Endothelial cell of umbilical vein (primary cell): ENCODE data around the gene ZBTB6. TPM values are rescaled to one million over a fixed set of nuclear protein-coding genes. Genes with fewer than 3 reads are reported as not detected.

Experiments used
- BruUV-seq: library from RNA; stranded (reverse); fragments of 400-500 nt; replicated peaks from 2 replicates; lab custom pipeline; 2021; lab: Mats Ljungman, UMichigan
- CTCF ChIA-PET: fragments of 300-600, 350-600 bp; sonication (Branson Sonifier 250); formaldehyde crosslinking; loops from one replicate; lab custom pipeline; 2021; ENCODE audit warnings: antibody characterized with exemption, inconsistent platforms; lab: Charles Lee
- POLR2A ChIA-PET: fragments of 300-600, 350-600 bp; sonication (Branson Sonifier 250); formaldehyde crosslinking; loops from one replicate; lab custom pipeline; 2021; ENCODE audit warnings: antibody characterized with exemption, inconsistent platforms; lab: Charles Lee
- DNase-seq: peaks from one replicate; pipeline ENCODE4 v3.0.0-alpha.2; 2011; ENCODE audit warnings: low read depth, low spot score
- FAIRE-seq: peaks from 2 replicates; lab custom pipeline; 2011; peaks lifted over from hg19 to GRCh38; lab: Jason Lieb, UNC
- H2AFZ ChIP-seq: 2 replicates; pipeline ENCODE4 v1.6.0; 2012; ENCODE audit warnings: low read depth, low read length, control low read depth, inconsistent platforms
- H3K27ac ChIP-seq: 2 replicates; pipeline ENCODE4 v1.5.1; 2011; ENCODE audit warnings: low read depth, mild to moderate bottlenecking, control low read depth, low read length, moderate library complexity; ENCODE audit not compliant: insufficient read depth
- H3K27me3 ChIP-seq, 2 experiments: 2 replicates each; pipeline versions ENCODE4 v1.6.0 to v1.6.1; 2011; ENCODE audit warnings: low read length in 2 of 2, mixed read lengths in 1 of 2; ENCODE audit not compliant: control insufficient read depth in 2 of 2, insufficient read depth in 2 of 2
- H3K36me3 ChIP-seq, 2 experiments: 2 replicates in 1 of 2; 3 replicates in 1 of 2; pipeline ENCODE4 v1.5.1; 2011; ENCODE audit warnings: low read length in 2 of 2, mild to moderate bottlenecking in 1 of 2, moderate library complexity in 1 of 2; ENCODE audit not compliant: control insufficient read depth in 2 of 2, insufficient read depth in 2 of 2; ENCODE audit errors: extremely low read depth in 1 of 2
- H3K4me1 ChIP-seq: 3 replicates; pipeline ENCODE4 v1.5.1; 2011; ENCODE audit warnings: mild to moderate bottlenecking, low read length; ENCODE audit not compliant: control insufficient read depth, insufficient read depth; ENCODE audit errors: extremely low read depth
- H3K4me2 ChIP-seq: 2 replicates; pipeline ENCODE4 v1.6.1; 2011; ENCODE audit warnings: low read length, control low read depth, mixed read lengths; ENCODE audit not compliant: insufficient read depth
- H3K4me3 ChIP-seq, 3 experiments: fragments of 200-600 bp in 1 of 3; sonication (generic), shearing (Covaris generic) in 1 of 3; replicated peaks in 1 of 3; 2 replicates each; pipeline ENCODE4 v1.5.1; 2011 to 2016; ENCODE audit warnings: control low read depth in 3 of 3, low read length in 3 of 3, mild to moderate bottlenecking in 2 of 3, inconsistent platforms in 1 of 3, low read depth in 1 of 3, moderate library complexity in 1 of 3; ENCODE audit not compliant: insufficient read depth in 1 of 3
- H3K79me2 ChIP-seq: 2 replicates; pipeline ENCODE4 v1.6.0; 2012; ENCODE audit warnings: low read length, inconsistent platforms; ENCODE audit not compliant: control insufficient read depth, insufficient read depth
- H3K9ac ChIP-seq: replicated peaks from 2 replicates; pipeline ENCODE3; 2011; ENCODE audit warnings: low read length, control low read depth; ENCODE audit not compliant: insufficient read depth; ENCODE audit errors: extremely low read depth
- H3K9me1 ChIP-seq: replicated peaks from 3 replicates; pipeline ENCODE4 v1.6.0; 2011; ENCODE audit warnings: mild to moderate bottlenecking, low read length; ENCODE audit not compliant: control insufficient read depth, insufficient read depth; ENCODE audit errors: extremely low read depth
- H3K9me3 ChIP-seq: replicated peaks from 2 replicates; pipeline ENCODE4 v1.5.1; 2012; ENCODE audit warnings: low read length, inconsistent platforms; ENCODE audit not compliant: control insufficient read depth, insufficient read depth
- H4K20me1 ChIP-seq: replicated peaks from 2 replicates; pipeline ENCODE3; 2011; ENCODE audit warnings: mild to moderate bottlenecking, low read length; ENCODE audit not compliant: control insufficient read depth, insufficient read depth; ENCODE audit errors: extremely low read depth
- EZH2 ChIP-seq: IDR thresholded peaks from 2 replicates; pipeline ENCODE4 v1.6.1; 2012; ENCODE audit warnings: borderline replicate concordance, low read depth, mild to moderate bottlenecking, moderate library complexity, low read length, inconsistent platforms; ENCODE audit not compliant: severe bottlenecking
- FOS ChIP-seq: IDR thresholded peaks from 2 replicates; pipeline ENCODE4 v1.6.1; 2011; ENCODE audit warnings: mild to moderate bottlenecking, low read length, moderate library complexity, borderline replicate concordance; ENCODE audit not compliant: insufficient read depth
- GATA2 ChIP-seq: IDR thresholded peaks from 2 replicates; pipeline ENCODE4 v1.7.0; 2011; ENCODE audit warnings: low read depth, mild to moderate bottlenecking, moderate library complexity, mixed read lengths, low read length; ENCODE audit not compliant: insufficient read length, insufficient read depth
- JUN ChIP-seq: IDR thresholded peaks from 2 replicates; pipeline ENCODE4 v1.6.1; 2011; ENCODE audit warnings: borderline replicate concordance, low read depth; ENCODE audit not compliant: insufficient read length, insufficient read depth
- MYC ChIP-seq: IDR thresholded peaks from one replicate; pipeline ENCODE4 v1.6.1; 2011; ENCODE audit warnings: mild to moderate bottlenecking, low read depth, low read length
- POLR2A ChIP-seq: IDR thresholded peaks from 2 replicates; pipeline ENCODE4 v1.6.1; 2012; ENCODE audit warnings: low read depth, mild to moderate bottlenecking, control low read depth, low read length
- POLR2AphosphoS5 ChIP-seq: IDR thresholded peaks from 2 replicates; pipeline ENCODE4 v1.6.1; 2012; ENCODE audit warnings: low read depth, mild to moderate bottlenecking, control low read depth, low read length, moderate library complexity; ENCODE audit not compliant: insufficient read depth
- dilution Hi-C: fragments of 300-500 bp; cut with MboI; formaldehyde crosslinking; loops from one replicate; pipeline ENCODE4 v1.15.0; 2019; ENCODE audit warnings: low sequenced_read_pairs; ENCODE audit not compliant: extremely low pct_ligation_motif_present
- intact Hi-C: fragments of 100-400 bp; cut with micrococcal nuclease; formaldehyde crosslinking; loops from one replicate; pipeline ENCODE4 v1.10.0; 2022
- polyA plus RNA-seq, 4 experiments: library from polyadenylated mRNA; depleted of rRNA in 3 of 4; stranded (reverse) in 3 of 4; unstranded in 1 of 4; fragments of >200 nt; gene quantifications; 2 replicates each; pipeline versions ENCODE4 v1.2.1 to v1.2.3, GENCODE V29; 2011 to 2012; ENCODE audit warnings: missing spikeins in 1 of 4
- total RNA-seq: library from RNA; stranded (reverse); gene quantifications from 2 replicates; pipeline ENCODE4 v1.2.3, GENCODE V29; 2021
- TF ChIP-seq, protein P1 (sequence below), 2 donors: IDR thresholded peaks; 1 replicate in 1 of 2; 2 replicates in 1 of 2; pipeline ENCODE4 v1.5.1; 2011; ENCODE audit warnings: low read length in 2 of 2, mild to moderate bottlenecking in 2 of 2, moderate library complexity in 2 of 2, control low read depth in 1 of 2, inconsistent platforms in 1 of 2, low read depth in 1 of 2; ENCODE audit not compliant: insufficient read depth in 1 of 2; ENCODE audit errors: extremely low read depth in 1 of 2
- TF ChIP-seq, protein P2 (sequence below): IDR thresholded peaks from 2 replicates; pipeline ENCODE4 v1.6.1; 2011; ENCODE audit not compliant: insufficient read depth, insufficient read length

The ZBTB6 gene
- total and polyA plus RNA-seq, 2 donors (not counting 3 experiments of a cell fraction or from before 2014, with no cell fraction given): 1.6 to 5.5 TPM

DNA sequence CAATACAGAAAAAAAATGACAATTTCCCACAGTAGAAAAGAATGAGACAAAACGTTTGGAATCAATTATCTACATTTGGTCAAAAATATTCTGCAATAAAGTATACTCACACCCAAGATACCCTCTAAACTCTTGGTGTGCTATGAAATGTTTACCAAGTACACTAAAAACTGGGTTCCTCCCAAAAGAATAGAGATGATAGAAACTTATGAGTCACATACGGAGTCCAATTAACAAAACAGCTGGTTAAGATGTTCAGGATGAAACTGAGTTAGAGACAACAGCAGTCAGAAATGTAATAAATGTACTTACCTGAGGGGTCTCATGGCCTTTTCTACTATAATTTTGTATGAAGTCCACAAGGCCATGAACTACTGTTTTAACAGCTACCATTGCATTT is 33.7 kb downstream of the ZBTB6 start:
- no peak for FAIRE-seq
- TF ChIP-seq POLR2A (no peak), MYC (no peak), EZH2 (no peak), GATA2 (no peak), POLR2AphosphoS5 (no peak), FOS (no peak), JUN (no peak)
- TF ChIP-seq, protein P1, sequence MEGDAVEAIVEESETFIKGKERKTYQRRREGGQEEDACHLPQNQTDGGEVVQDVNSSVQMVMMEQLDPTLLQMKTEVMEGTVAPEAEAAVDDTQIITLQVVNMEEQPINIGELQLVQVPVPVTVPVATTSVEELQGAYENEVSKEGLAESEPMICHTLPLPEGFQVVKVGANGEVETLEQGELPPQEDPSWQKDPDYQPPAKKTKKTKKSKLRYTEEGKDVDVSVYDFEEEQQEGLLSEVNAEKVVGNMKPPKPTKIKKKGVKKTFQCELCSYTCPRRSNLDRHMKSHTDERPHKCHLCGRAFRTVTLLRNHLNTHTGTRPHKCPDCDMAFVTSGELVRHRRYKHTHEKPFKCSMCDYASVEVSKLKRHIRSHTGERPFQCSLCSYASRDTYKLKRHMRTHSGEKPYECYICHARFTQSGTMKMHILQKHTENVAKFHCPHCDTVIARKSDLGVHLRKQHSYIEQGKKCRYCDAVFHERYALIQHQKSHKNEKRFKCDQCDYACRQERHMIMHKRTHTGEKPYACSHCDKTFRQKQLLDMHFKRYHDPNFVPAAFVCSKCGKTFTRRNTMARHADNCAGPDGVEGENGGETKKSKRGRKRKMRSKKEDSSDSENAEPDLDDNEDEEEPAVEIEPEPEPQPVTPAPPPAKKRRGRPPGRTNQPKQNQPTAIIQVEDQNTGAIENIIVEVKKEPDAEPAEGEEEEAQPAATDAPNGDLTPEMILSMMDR (IDR thresholded peaks at IDR 0.05; ENCODE audit: extremely low read depth in 1 of 2, insufficient read depth in 1 of 2, low read depth in 1 of 2, low read length in 2 of 2): no peak
- TF ChIP-seq, protein P2, sequence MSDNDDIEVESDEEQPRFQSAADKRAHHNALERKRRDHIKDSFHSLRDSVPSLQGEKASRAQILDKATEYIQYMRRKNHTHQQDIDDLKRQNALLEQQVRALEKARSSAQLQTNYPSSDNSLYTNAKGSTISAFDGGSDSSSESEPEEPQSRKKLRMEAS: no peak
- H3K9me3 ChIP-seq: no peaks in the 10 kb centered on the region
- no peaks in the 10 kb centered on the region for H3K27me3 ChIP-seq
- no peak overlapping the region for H3K4me2 ChIP-seq
- dilution Hi-C loops (no loop called here), intact Hi-C loops (no loop called here)
- ChIA-PET CTCF (interaction anchor here (1.2 kb wide), 1 partner anchor 112 kb away, joined by 4 read pairs; no protein-coding TSS in a partner anchor), POLR2A (no interaction called here)
- no TSS peak for BruUV-seq
- no peaks in the 10 kb centered on the region for H3K79me2 ChIP-seq
- H3K9me1 ChIP-seq: no peaks in the 10 kb centered on the region
- no peak overlapping the region for H3K27ac ChIP-seq
- no peaks in the 10 kb centered on the region for H4K20me1 ChIP-seq
- no peak overlapping the region for H2AFZ ChIP-seq
- no peak overlapping the region for H3K4me3 ChIP-seq
- no peak overlapping the region for H3K9ac ChIP-seq
- no peaks in the 10 kb centered on the region for H3K4me1 ChIP-seq
- DNase-seq: no peak
- H3K36me3 ChIP-seq: peaks cover 26 to 34% of the 10 kb centered on the region in 2 experiments
